Right atrium auricular region (tissue), 2 donors: ENCODE data around the gene KLK2. TPM values are rescaled to one million over a fixed set of nuclear protein-coding genes. Genes with fewer than 3 reads are reported as not detected.
A peak's percentile ranks its signal among the peaks of the same experiment; 100 is the strongest.

ENCODE experiments used
- DNase-seq: peaks from one replicate; pipeline ENCODE4 v3.0.0-alpha.2; 2019; ENCODE audit warnings: low spot score
- H3K27ac ChIP-seq, 2 donors: fragments of 200-600 bp; sonication (generic); 1 replicate in 1 of 2; 2 replicates in 1 of 2; pipeline ENCODE4 v1.5.1; 2016 to 2019
- H3K27me3 ChIP-seq, 2 donors: fragments of 200-600 bp; sonication (generic); one replicate each; pipeline versions ENCODE4 v1.5.1 to v1.6.0; 2017 to 2019
- H3K36me3 ChIP-seq: fragments of 200-600 bp; sonication (generic); one replicate; pipeline ENCODE4 v1.5.1; 2016
- H3K4me1 ChIP-seq, 2 donors: fragments of 200-600 bp; sonication (generic); one replicate each; pipeline versions ENCODE4 v1.5.1 to v1.6.0; 2017 to 2019
- H3K4me3 ChIP-seq, 2 donors: fragments of 200-600 bp; sonication (generic); 1 replicate in 1 of 2; 2 replicates in 1 of 2; pipeline ENCODE4 v1.5.1; 2017 to 2019; ENCODE audit warnings: mild to moderate bottlenecking in 1 of 2, moderate library complexity in 1 of 2
- H3K9me3 ChIP-seq, 2 donors: fragments of 200-600 bp; sonication (generic); one replicate each; pipeline ENCODE4 v1.5.1; 2019
- total RNA-seq, 2 donors: library from RNA; depleted of rRNA; stranded (reverse); fragments of >200 nt; gene quantifications; one replicate each; pipeline ENCODE4 v1.1.0, GENCODE V29; 2016
- TF ChIP-seq, protein P1 (sequence below), 2 donors: fragments of 200-600 bp; sonication (generic); IDR thresholded peaks; one replicate each; pipeline ENCODE4 v1.5.1; 2019; ENCODE audit warnings: antibody characterized with exemption in 2 of 2

KLK2 gene
- total RNA-seq, 2 donors from 2014 or later: not detected

DNA sequence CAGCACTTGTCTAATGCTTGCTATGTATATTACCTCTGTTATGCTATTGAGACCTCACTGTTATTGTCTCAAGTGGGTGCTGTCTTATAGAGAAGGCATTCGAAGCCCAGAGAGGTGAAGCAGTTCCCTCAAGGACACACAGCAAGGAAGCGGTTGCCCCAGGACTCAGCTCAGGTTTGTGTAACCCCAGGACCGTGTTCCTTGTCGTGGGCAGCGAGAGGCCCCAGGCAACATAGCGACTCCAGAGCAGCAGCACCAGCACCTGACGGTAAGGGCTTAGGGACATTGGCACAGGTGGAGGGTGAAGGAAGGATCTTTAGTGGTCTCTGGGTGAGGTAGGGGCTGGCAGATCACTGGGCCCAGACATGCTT is 42.2 kb upstream of the KLK2 start:
- Histone ChIP-seq H3K9me3 (no peaks in the 10 kb centered on the region), H3K4me3 (no peak overlapping the region), H3K27ac (no peak overlapping the region), H3K36me3 (no peaks in the 10 kb centered on the region), H3K27me3 (no peaks in the 10 kb centered on the region), H3K4me1 (peaks cover 0 to 5% of the 10 kb centered on the region in 2 donors)
- TF ChIP-seq, protein P1, sequence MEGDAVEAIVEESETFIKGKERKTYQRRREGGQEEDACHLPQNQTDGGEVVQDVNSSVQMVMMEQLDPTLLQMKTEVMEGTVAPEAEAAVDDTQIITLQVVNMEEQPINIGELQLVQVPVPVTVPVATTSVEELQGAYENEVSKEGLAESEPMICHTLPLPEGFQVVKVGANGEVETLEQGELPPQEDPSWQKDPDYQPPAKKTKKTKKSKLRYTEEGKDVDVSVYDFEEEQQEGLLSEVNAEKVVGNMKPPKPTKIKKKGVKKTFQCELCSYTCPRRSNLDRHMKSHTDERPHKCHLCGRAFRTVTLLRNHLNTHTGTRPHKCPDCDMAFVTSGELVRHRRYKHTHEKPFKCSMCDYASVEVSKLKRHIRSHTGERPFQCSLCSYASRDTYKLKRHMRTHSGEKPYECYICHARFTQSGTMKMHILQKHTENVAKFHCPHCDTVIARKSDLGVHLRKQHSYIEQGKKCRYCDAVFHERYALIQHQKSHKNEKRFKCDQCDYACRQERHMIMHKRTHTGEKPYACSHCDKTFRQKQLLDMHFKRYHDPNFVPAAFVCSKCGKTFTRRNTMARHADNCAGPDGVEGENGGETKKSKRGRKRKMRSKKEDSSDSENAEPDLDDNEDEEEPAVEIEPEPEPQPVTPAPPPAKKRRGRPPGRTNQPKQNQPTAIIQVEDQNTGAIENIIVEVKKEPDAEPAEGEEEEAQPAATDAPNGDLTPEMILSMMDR (IDR thresholded peaks at IDR 0.05): no peak
- no peak for DNase-seq

DNA sequence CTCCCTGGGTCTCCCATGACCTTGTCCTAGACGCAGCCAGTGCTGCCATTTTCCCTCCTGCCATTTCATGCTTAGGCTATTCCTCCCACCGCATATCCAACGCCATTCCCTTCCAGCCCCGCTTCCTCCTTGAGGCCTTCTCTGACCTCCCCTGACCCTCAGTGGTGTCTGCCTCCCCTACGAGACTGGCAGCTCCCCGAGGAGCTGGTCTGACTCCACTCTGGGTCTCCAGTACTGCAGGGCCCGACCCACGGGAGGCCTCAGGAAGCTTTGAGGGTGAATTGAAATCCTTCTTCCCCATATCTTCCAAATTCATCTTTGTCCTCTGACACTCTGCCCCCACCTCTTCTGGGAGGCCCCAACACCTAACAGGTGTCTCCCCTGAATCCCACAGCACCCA is 40.6 kb upstream of the KLK2 start:
- TF ChIP-seq, protein P1 (IDR thresholded peaks at IDR 0.05): no peak
- no peaks in the 10 kb centered on the region for H3K9me3 ChIP-seq
- no peaks in the 10 kb centered on the region for H3K36me3 ChIP-seq
- H3K4me3 ChIP-seq: no peak overlapping the region
- no peaks in the 10 kb centered on the region for H3K27me3 ChIP-seq
- peaks cover 0 to 10% of the 10 kb centered on the region in 2 donors for H3K4me1 ChIP-seq
- H3K27ac ChIP-seq: no peak overlapping the region
- no peak for DNase-seq

DNA sequence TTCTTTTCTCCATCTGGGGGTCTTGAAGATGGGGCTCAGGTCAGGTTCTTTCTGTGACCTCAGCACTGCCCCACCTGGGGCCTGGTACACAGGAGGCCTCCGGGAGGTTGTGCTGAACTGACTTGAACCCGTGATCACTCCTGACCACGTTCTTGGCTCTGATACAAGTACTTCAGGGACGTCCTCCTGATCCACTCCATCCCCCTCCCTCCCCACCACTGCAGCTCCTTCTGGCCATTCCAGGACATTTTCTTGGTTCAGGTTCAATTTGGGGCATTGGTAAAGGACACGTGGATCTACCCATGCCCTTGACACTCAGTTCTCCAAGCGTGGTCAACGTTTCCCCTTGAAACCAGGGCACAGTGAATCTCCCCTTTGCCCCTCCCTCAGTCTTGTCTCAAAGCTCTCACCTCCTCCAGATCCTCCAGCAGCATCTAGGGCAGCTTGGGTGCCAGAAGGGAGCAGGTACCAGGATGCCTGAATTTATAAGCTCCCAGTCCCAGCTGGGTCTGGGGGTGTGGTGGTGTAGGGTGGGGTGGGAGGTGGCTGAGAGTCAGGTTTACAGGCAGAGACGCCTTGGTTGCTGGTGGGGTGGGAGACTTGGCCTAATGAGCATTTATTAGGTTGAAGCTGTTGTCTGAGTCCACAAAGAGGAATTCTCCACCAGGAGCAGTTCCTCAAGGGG is 40.0 kb upstream of the KLK2 start, which contains the start of gene KLK15:
KLK15 (minus strand) TSS at position 458 of the 685 bp plus-strand sequence. CDS start 2,082 bp downstream, outside the sequence.
- Histone ChIP-seq H3K4me3 (no peak within 1 kb of the TSS), H3K9me3 (no peaks in the 10 kb centered on the region), H3K27me3 (no peaks in the 10 kb centered on the region), H3K4me1 (peaks cover 0 to 10% of the 10 kb centered on the region in 2 donors), H3K27ac (no peak within 1 kb of the TSS), H3K36me3 (no peaks in the 10 kb centered on the region)
- no peak for DNase-seq
- TF ChIP-seq, protein P1 (IDR thresholded peaks at IDR 0.05): no peak

DNA sequence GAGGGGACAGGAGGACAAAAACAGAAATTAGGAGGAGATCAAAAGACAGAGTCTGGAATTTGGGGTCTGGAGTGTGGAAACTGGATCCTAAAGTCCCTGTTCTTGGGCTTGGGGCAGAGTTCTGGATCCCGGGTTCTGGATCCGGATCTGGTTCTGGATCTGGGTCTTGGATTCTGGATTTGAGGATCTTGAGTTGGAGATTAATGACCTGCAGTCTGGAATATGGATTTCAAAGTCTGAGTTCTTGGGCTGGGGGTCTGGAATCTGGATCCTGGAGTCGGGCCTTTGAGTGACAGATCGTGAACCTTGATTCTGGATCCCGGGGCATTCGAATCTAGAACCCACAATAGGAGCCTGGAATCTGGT is 39.5 kb upstream of the KLK2 start:
- no peak overlapping the region for H3K27ac ChIP-seq
- no peak overlapping the region for H3K4me3 ChIP-seq
- no peaks in the 10 kb centered on the region for H3K36me3 ChIP-seq
- TF ChIP-seq, protein P1 (IDR thresholded peaks at IDR 0.05): no peak
- DNase-seq: no peak
- peaks cover 0 to 10% of the 10 kb centered on the region in 2 donors for H3K4me1 ChIP-seq
- no peaks in the 10 kb centered on the region for H3K27me3 ChIP-seq
- H3K9me3 ChIP-seq: no peaks in the 10 kb centered on the region

- peak overlapping the region; percentile 33 to 52 for H3K4me3 ChIP-seq
- no peak for DNase-seq
- no peaks in the 10 kb centered on the region for H3K36me3 ChIP-seq
- H3K9me3 ChIP-seq: no peaks in the 10 kb centered on the region
- H3K27ac ChIP-seq: no peak overlapping the region
- TF ChIP-seq, protein P1 (IDR thresholded peaks at IDR 0.05): no peak
- H3K4me1 ChIP-seq: peaks cover 0 to 10% of the 10 kb centered on the region in 2 donors
- no peaks in the 10 kb centered on the region for H3K27me3 ChIP-seq
Observed at GRCh38 chr19:50835103-50835784, 38.0 kb upstream of the KLK2 start.
